ENCODE results near the gene ANKRD11. TPM values are rescaled to one million over a fixed set of nuclear protein-coding genes. Genes with fewer than 3 reads are reported as not detected.

Gene ANKRD11
- polyA plus RNA-seq, 1 donor from 2014 or later: 32.5 TPM

DNA sequence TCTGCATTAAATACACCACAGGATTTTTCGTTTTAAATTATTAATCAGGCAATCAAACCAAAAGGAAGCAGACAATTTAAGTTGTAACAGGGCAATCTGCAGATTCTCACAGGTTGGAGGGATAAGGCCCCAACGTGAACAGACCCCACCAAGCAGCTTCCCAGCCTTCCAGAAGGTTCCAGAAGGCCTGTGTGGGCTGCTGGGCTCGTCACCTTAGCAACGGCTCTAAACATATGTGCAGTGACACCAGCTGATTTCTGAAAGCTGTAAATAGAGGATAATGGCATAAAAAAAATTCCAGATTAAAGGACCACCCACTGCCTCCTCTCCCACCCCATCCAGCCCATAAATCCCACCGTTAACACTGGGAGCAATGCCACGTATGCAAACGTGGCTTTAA, 149.1 kb downstream of the ANKRD11 start:
- Histone ChIP-seq H3K4me2 (ENCODE audit: low read length) (no peak overlapping the region), H3K4me3 (ENCODE audit: low read length) (peak overlapping the region; percentile 1), H3K9ac (ENCODE audit: low read length) (no peak overlapping the region), H2AFZ (ENCODE audit: low read depth, low read length) (no peak overlapping the region), H3K27me3 (ENCODE audit: insufficient read depth, low read depth, low read length) (no peaks in the 10 kb centered on the region), H4K20me1 (ENCODE audit: insufficient read depth) (peaks cover 5% of the 10 kb centered on the region), H3K79me2 (replicated peaks; ENCODE audit: insufficient read depth, low read length) (peaks cover 91% of the 10 kb centered on the region), H3F3A (ENCODE audit: insufficient read depth, low read length, poor library complexity, severe bottlenecking) (no peaks in the 10 kb centered on the region), H3K36me3 (ENCODE audit: insufficient read depth, low read length) (no peaks in the 10 kb centered on the region), H3K9me2 (ENCODE audit: insufficient read depth, low read length) (no peaks in the 10 kb centered on the region), H3K27ac (ENCODE audit: low read length) (peak overlapping the region; percentile 9), H3K9me3 (ENCODE audit: low read length) (no peaks in the 10 kb centered on the region)
- no peak for TF ChIP-seq POLR2AphosphoS5 (IDR thresholded peaks at IDR 0.05)
- peak; percentile 51 for TF ChIP-seq EP300 (conservative IDR thresholded peaks at IDR 0.05; ENCODE audit: poor library complexity, severe bottlenecking)

GRCh38 chr16:89338863-89339262, 151.5 kb downstream of the ANKRD11 start:
- Histone ChIP-seq H2AFZ (ENCODE audit: low read depth, low read length) (no peak overlapping the region), H3K9me3 (ENCODE audit: low read length) (no peaks in the 10 kb centered on the region)
- TF ChIP-seq MXI1 (conservative IDR thresholded peaks at IDR 0.05; ENCODE audit: poor library complexity, severe bottlenecking): no peak
- no peak for TF ChIP-seq SMC3 (conservative IDR thresholded peaks at IDR 0.05; ENCODE audit: poor library complexity)
- no peak for TF ChIP-seq EP300 (conservative IDR thresholded peaks at IDR 0.05; ENCODE audit: poor library complexity, severe bottlenecking)

DNA sequence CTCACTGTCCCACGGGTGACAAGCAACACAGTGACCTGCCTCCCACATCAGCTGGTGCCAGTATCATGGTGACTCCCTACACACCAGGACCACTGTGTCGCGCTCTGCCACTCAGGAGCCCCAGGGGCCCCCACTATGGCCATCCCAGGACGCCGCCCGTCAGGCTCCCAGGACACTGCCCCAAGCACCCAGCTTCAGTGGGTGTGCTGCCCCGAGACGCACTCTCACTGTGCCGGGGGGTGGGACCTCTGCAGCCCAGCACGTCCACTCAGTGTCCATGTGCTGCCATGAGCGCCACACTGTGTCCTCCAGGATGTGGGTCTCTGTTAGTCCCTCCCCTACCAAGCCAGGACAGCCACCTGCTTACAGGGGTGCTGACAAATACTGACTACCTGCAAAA, 152.4 kb downstream of the ANKRD11 start:
- TF ChIP-seq REST (IDR thresholded peaks at IDR 0.05; ENCODE audit: borderline replicate concordance) (no peak), EP300 (conservative IDR thresholded peaks at IDR 0.05; ENCODE audit: poor library complexity, severe bottlenecking) (no peak), EZH2 (IDR thresholded peaks at IDR 0.05; ENCODE audit: borderline replicate concordance, insufficient read depth, low read length, poor library complexity, severe bottlenecking) (no peak), MXI1 (conservative IDR thresholded peaks at IDR 0.05; ENCODE audit: poor library complexity, severe bottlenecking) (no peak), SMC3 (conservative IDR thresholded peaks at IDR 0.05; ENCODE audit: poor library complexity) (no peak), POLR2AphosphoS5 (IDR thresholded peaks at IDR 0.05) (no peak), RAD21 (conservative IDR thresholded peaks at IDR 0.05) (no peak)
- TF ChIP-seq, protein P1, sequence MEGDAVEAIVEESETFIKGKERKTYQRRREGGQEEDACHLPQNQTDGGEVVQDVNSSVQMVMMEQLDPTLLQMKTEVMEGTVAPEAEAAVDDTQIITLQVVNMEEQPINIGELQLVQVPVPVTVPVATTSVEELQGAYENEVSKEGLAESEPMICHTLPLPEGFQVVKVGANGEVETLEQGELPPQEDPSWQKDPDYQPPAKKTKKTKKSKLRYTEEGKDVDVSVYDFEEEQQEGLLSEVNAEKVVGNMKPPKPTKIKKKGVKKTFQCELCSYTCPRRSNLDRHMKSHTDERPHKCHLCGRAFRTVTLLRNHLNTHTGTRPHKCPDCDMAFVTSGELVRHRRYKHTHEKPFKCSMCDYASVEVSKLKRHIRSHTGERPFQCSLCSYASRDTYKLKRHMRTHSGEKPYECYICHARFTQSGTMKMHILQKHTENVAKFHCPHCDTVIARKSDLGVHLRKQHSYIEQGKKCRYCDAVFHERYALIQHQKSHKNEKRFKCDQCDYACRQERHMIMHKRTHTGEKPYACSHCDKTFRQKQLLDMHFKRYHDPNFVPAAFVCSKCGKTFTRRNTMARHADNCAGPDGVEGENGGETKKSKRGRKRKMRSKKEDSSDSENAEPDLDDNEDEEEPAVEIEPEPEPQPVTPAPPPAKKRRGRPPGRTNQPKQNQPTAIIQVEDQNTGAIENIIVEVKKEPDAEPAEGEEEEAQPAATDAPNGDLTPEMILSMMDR (IDR thresholded peaks at IDR 0.05; ENCODE audit: poor library complexity, severe bottlenecking): no peak
- Histone ChIP-seq H3K4me2 (ENCODE audit: low read length) (no peak overlapping the region), H3K27me3 (ENCODE audit: insufficient read depth, low read depth, low read length) (no peaks in the 10 kb centered on the region), H4K20me1 (ENCODE audit: insufficient read depth) (peaks cover 5% of the 10 kb centered on the region), H3K9me2 (ENCODE audit: insufficient read depth, low read length) (no peaks in the 10 kb centered on the region), H2AFZ (ENCODE audit: low read depth, low read length) (no peak overlapping the region), H3K36me3 (ENCODE audit: insufficient read depth, low read length) (no peaks in the 10 kb centered on the region), H3K9me3 (ENCODE audit: low read length) (no peaks in the 10 kb centered on the region), H3K9ac (ENCODE audit: low read length) (no peak overlapping the region), H3K27ac (ENCODE audit: low read length) (no peak overlapping the region), H3F3A (ENCODE audit: insufficient read depth, low read length, poor library complexity, severe bottlenecking) (no peaks in the 10 kb centered on the region), H3K79me2 (replicated peaks; ENCODE audit: insufficient read depth, low read length) (peaks cover 75% of the 10 kb centered on the region), H3K4me3 (ENCODE audit: low read length) (no peak overlapping the region)

More at GRCh38 chr16:89338863-89339262, 151.5 kb downstream of the ANKRD11 start:
- Histone ChIP-seq H3K79me2 (replicated peaks; ENCODE audit: insufficient read depth, low read length) (peaks cover 84% of the 10 kb centered on the region), H3K36me3 (ENCODE audit: insufficient read depth, low read length) (no peaks in the 10 kb centered on the region), H3K27me3 (ENCODE audit: insufficient read depth, low read depth, low read length) (no peaks in the 10 kb centered on the region), H3K9ac (ENCODE audit: low read length) (no peak overlapping the region), H3K4me2 (ENCODE audit: low read length) (no peak overlapping the region), H3K4me3 (ENCODE audit: low read length) (no peak overlapping the region), H3F3A (ENCODE audit: insufficient read depth, low read length, poor library complexity, severe bottlenecking) (no peaks in the 10 kb centered on the region), H3K9me2 (ENCODE audit: insufficient read depth, low read length) (no peaks in the 10 kb centered on the region), H3K27ac (ENCODE audit: low read length) (no peak overlapping the region), H4K20me1 (ENCODE audit: insufficient read depth) (peaks cover 5% of the 10 kb centered on the region)
